BE2C (cell line): ENCODE results near the gene RAPGEF1.
A peak's percentile ranks its signal among the peaks of the same experiment; 100 is the strongest.

Experiments used
- DNase-seq: peaks from one replicate; pipeline ENCODE4 v3.0.0-alpha.2; 2020
- H3K27me3 ChIP-seq: fragments of 250-450 bp; sonication (Bioruptor Pico); 2 replicates; pipeline ENCODE4 v1.5.1; 2020; ENCODE audit warnings: mild to moderate bottlenecking
- H3K36me3 ChIP-seq: fragments of 250-450 bp; sonication (Bioruptor Pico); 2 replicates; pipeline ENCODE4 v1.5.1; 2020; ENCODE audit warnings: mild to moderate bottlenecking
- H3K4me1 ChIP-seq: fragments of 250-450 bp; sonication (Bioruptor Pico); 2 replicates; pipeline ENCODE4 v1.5.1; 2020
- H3K4me3 ChIP-seq: 2 replicates; pipeline ENCODE4 v1.5.1; 2011; ENCODE audit warnings: low read depth, low read length
- H3K9me3 ChIP-seq: fragments of 250-450 bp; sonication (Bioruptor Pico); 2 replicates; pipeline ENCODE4 v1.5.1; 2020
- CTCF ChIP-seq: IDR thresholded peaks from 2 replicates; pipeline ENCODE4 v1.5.1; 2012; ENCODE audit warnings: mild to moderate bottlenecking, low read depth, low read length

The RAPGEF1 gene

GRCh38 chr9:131728961-131729360, 10.9 kb downstream of the RAPGEF1 start:
- no peaks in the 10 kb centered on the region for H3K27me3 ChIP-seq
- peaks cover 29% of the 10 kb centered on the region for H3K4me1 ChIP-seq
- no peak for TF ChIP-seq CTCF
- no peaks in the 10 kb centered on the region for H3K9me3 ChIP-seq
- peak; percentile 54 for DNase-seq
- H3K36me3 ChIP-seq: no peaks in the 10 kb centered on the region
- H3K4me3 ChIP-seq: no peak overlapping the region

- Histone ChIP-seq H3K36me3 (no peaks in the 10 kb centered on the region), H3K4me1 (peaks cover 27% of the 10 kb centered on the region), H3K4me3 (no peak overlapping the region), H3K9me3 (no peaks in the 10 kb centered on the region), H3K27me3 (no peaks in the 10 kb centered on the region)
- no peak for DNase-seq
- TF ChIP-seq CTCF: no peak
Observed at GRCh38 chr9:131728546-131728910, 11.3 kb downstream of the RAPGEF1 start.

GRCh38 chr9:131727795-131728545, 11.9 kb downstream of the RAPGEF1 start:
- Histone ChIP-seq H3K36me3 (no peaks in the 10 kb centered on the region), H3K9me3 (no peaks in the 10 kb centered on the region), H3K4me3 (no peak overlapping the region), H3K4me1 (peaks cover 26% of the 10 kb centered on the region), H3K27me3 (no peaks in the 10 kb centered on the region)
- no peak for TF ChIP-seq CTCF
- DNase-seq: no peak

GRCh38 chr9:131727184-131727759, 12.6 kb downstream of the RAPGEF1 start:
- no peak for DNase-seq
- no peak overlapping the region for H3K4me3 ChIP-seq
- H3K36me3 ChIP-seq: no peaks in the 10 kb centered on the region
- peaks cover 24% of the 10 kb centered on the region for H3K4me1 ChIP-seq
- H3K27me3 ChIP-seq: no peaks in the 10 kb centered on the region
- no peaks in the 10 kb centered on the region for H3K9me3 ChIP-seq
- no peak for TF ChIP-seq CTCF

- Histone ChIP-seq H3K36me3 (no peaks in the 10 kb centered on the region), H3K4me1 (peaks cover 24% of the 10 kb centered on the region), H3K9me3 (no peaks in the 10 kb centered on the region), H3K27me3 (no peaks in the 10 kb centered on the region), H3K4me3 (no peak overlapping the region)
- no peak for DNase-seq
- TF ChIP-seq CTCF: no peak
Observed at GRCh38 chr9:131724683-131725082, 15.2 kb downstream of the RAPGEF1 start.

- TF ChIP-seq CTCF: no peak
- Histone ChIP-seq H3K27me3 (no peaks in the 10 kb centered on the region), H3K36me3 (no peaks in the 10 kb centered on the region), H3K9me3 (no peaks in the 10 kb centered on the region), H3K4me1 (peaks cover 26% of the 10 kb centered on the region), H3K4me3 (no peak overlapping the region)
- no peak for DNase-seq
Observed at GRCh38 chr9:131723632-131724031, 16.2 kb downstream of the RAPGEF1 start.
